HG03457 (cell line): ENCODE results near the gene BEST2.

Experiments
- ATAC-seq: cut with Tn5 transposase; IDR thresholded peaks from one replicate; pipeline ENCODE4 v1.9.1; 2021; ENCODE audit warnings: moderate number of reproducible peaks; ENCODE audit not compliant: unreplicated experiment

Gene BEST2

DNA sequence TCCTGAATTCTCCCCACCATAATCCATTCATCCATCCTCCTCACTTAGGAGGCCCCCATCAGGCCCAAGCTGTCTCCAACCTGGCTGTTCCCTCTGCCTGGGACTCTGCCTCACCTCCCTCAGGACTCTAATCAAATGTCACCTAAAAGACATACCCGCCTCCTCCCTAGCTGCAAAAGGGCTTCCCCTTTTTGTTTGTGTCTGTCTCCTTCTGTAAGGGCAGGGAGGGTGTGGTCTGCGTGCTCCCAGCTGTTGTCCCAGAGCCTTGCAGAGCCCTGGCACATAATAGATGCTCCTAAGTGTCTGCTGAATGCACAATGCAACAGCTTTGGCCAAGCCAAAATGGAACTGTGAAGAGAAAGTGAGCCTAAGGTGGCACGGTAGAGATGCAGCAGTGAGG is 21.5 kb upstream of the BEST2 start:
- ATAC-seq, result no peak

GRCh38 chr19:12731337-12731736 is 20.3 kb upstream of the BEST2 start:
- no peak for ATAC-seq

- ATAC-seq, result no peak
These were observed 18.0 kb upstream of the BEST2 start for GRCh38 chr19:12733369-12734214.

GRCh38 chr19:12736995-12737834 is 14.4 kb upstream of the BEST2 start, which contains the start of gene GET3:
GET3 (plus strand) TSS chr19:12737497; CDS start chr19:12737506, 9 bp downstream.
- ATAC-seq, result peak; percentile 54

DNA sequence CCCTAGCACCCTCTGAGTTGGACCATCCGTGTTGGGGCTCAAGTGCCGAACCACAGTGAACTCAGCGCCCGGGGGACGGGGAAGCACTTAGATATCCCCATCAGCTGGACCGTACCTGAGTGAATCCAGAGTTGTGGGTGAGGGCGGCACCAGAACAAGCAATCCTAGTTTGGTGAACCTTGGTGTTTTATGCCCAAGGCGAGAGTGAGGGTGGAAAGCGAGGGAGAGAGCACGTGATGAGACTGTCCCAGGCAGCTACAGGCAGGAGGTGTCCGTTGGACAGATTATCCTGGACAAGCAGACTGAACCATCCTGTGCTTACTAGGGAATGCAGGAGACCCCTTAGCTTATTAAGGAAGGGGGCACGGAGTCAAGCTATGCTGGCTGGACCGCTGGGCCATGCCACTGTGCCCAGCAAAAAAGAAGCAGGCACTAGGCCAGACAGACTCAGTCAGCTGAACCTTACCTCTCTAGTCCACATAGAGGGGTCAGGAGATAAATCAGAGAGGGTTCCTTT is 13.7 kb upstream of the BEST2 start:
- ATAC-seq, result no peak

DNA sequence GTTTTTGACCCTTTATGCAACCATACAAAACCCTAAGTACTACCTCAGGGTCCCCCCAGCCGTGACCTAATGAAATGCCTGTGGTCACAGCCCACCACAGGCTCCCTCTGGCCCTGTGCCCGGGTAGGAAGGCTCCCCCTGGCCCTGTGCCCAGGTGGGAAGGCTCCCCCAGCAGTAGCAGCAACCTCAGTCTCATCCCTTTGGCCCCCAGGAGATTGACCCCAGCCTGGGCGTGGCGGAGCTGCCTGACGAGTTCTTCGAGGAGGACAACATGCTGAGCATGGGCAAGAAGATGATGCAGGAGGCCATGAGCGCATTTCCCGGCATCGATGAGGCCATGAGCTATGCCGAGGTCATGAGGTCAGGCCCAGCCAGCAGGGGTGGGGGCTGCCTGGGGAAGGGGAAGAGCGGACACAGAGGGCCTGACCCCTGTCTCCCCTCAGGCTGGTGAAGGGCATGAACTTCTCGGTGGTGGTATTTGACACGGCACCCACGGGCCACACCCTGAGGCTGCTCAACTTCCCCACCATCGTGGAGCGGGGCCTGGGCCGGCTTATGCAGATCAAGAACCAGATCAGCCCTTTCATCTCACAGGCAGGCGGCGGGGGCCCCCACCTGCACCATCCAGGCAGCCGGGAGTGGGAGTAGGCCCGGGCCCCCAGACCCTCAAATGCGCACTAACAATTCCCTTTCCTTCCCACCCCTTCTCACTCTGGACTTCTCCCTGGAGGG is 6.3 kb upstream of the BEST2 start:
- ATAC-seq, result no peak

DNA sequence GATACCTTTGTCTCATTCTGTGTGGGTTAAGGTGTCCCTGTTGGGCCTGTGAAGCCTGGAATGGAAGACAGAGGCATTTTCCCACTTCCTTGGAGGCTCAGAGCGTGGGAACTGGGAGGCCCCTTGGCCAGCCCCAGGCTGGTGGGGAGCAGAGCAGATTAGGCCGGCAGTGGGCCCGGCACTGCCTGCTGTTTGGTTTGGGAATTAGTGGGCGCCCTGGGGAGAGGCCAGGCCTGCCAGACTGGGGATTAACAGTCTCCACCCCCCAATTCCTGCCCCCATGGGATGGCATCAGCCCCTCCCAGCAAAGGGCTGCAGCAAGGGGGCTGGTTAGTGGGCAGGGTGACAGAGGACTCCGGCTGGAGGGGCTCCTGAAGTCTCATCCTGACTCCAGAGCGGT is 3.1 kb upstream of the BEST2 start:
- no peak for ATAC-seq

DNA sequence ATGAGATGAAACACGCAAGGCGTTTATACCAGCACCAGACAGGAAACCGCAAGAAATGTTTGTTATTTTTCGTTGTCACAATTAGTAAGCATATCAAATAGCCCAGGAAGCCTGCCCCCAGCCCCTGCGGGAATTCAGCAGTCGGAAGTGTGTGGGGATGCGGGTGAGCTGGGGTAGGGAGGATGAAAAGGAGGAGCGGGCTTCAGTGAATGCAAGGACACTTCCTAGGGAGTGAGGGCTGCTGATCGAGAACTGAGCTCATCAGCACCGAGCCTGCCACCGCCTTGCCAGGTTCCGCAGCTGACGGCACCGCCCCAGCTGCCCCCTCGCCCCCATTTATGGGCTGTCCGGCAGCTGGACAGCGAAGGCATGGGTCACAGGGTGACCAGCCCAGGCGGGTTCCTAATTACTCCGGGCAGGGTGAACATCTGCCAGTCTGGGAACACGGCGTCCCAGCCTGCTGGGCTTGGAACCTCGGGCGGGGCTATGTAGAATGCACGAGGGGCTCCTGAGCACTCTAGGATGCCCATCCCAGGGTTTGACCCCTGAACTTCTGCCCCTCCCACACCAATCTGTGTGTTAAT is 1.6 kb upstream of the BEST2 start:
- no peak for ATAC-seq

- no peak for ATAC-seq
These were observed 740 bp upstream of the BEST2 start for GRCh38 chr19:12750851-12751250.

DNA sequence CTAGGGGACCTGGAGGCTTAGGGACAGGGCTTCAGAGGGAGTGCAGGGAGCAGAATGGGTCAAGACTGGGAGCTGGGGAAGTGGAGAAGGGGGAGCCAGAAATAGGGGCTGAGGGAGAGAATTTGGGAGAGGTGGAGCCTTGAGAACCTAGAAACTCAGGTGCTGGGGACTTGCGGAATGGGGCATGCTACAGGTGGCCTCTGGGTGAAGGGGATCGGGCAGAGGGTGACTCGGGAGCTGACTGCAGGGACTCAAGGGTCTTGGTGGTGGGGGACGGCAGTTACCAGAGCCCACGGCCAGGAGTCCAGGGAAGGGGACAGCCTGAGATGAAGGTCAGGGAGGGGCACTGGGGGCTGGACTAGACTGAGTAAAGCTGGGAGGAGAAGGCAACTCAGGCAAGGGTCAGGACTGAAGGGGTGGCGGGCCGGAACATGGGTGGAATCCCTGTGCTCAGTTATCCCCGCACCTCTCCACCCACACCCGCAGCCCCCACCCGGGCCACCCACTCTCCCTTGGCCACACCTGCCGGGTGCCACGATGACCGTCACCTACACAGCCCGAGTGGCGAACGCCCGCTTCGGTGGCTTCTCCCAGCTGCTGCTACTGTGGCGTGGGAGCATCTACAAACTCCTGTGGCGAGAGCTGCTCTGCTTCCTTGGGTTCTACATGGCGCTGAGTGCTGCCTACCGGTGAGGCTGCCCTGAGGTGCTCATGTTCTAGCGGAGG is 628 bp downstream of the BEST2 start:
- no peak for ATAC-seq

DNA sequence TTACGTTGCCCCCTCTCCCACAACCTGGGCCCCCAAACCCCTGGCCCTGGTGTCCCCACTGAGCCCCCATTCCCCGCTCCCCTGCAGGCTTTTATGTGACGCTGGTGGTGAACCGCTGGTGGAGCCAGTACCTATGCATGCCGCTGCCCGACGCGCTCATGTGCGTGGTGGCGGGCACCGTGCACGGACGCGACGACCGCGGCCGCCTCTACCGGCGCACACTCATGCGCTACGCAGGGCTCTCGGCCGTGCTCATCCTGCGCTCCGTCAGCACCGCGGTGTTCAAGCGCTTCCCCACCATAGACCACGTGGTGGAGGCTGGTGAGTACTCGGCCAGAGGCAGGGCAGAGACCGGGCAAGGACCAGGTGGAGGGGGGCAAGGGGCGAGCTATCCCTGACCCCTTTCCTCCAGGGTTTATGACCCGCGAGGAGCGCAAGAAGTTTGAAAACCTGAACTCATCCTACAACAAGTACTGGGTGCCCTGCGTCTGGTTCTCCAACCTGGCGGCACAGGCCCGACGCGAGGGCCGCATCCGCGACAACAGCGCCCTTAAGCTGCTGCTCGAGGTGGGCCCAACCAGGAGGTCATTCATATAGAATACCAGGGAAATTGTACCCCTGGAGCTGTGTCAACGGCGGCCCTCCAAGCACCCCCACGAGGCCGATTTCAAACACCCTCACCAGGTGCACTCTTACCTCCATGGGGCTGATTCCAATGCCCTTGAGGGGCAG is 3.0 kb downstream of the BEST2 start:
- ATAC-seq, result no peak

- ATAC-seq, result no peak
These were observed 4.7 kb downstream of the BEST2 start for GRCh38 chr19:12756150-12756883.

DNA sequence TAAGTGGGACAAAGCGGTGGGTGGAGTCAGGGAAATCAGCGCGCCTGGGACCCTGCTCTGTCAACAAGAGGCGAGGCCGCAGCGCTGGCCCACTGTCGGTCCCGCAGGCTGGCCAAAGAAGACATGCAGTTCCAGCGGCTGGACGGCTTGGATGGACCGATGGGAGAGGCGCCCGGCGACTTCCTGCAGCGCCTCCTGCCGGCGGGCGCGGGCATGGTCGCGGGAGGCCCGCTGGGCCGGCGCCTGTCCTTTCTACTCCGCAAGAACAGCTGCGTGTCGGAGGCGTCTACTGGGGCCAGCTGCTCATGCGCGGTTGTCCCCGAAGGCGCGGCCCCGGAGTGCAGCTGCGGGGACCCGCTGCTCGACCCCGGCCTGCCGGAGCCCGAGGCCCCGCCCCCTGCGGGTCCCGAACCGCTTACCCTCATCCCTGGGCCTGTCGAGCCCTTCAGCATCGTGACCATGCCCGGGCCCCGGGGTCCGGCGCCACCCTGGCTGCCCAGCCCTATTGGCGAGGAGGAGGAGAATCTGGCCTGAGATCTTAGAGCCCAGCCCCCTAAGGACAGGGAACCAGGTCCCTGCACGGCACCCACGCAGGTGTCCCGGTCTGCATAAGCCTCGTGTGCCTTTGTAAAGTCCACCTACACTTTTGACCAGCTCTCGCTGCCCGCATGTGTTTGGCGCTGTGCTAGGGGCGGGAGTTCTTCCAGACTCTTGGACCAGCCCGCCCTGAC is 6.1 kb downstream of the BEST2 start:
- ATAC-seq, result no peak

- ATAC-seq, result no peak
These were observed 8.1 kb downstream of the BEST2 start for GRCh38 chr19:12759686-12760085.

DNA sequence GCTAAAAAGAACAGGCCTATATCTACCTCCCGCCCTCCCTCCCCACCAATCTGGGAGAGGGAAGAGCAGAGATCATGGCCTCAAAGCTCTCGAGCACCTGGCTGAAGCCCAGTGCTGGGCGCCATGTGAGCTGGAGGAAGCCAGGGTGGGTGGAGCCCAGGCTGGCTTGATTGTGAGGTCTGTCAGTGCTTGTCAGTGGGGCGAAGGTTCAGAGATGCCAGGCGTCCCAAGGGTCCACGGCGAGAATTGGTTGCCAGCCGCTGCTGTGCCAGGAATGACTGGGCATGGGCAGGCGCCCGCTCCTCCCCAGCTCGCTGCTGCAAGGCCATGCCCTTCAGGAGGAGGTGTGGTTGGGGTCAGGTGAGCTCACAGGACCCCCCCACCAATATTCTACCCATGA is 11.5 kb downstream of the BEST2 start:
- no peak for ATAC-seq

GRCh38 chr19:12764698-12765097 is 13.1 kb downstream of the BEST2 start:
- no peak for ATAC-seq

- ATAC-seq, result no peak
These were observed 14.5 kb downstream of the BEST2 start for GRCh38 chr19:12766051-12766521.

DNA sequence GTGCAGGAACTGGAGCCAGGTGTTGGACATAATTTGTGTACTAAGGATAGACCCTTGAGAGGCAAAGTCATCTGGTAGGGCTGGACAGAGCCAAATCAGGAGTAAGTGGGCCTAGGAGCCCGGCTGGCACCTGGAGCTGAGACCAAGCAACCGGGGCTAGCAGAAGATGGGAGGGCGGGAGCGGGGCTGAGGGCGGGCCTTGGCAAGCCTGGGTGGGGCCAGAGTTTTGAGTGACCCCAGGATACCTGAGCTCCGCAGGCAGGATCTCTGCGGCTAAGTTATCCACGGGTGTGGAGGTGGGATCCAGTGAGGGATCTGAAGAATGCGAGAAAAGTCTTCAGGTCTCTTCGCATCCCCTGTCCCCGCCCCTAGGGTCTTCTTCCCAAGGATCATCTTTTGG is 15.6 kb downstream of the BEST2 start:
- ATAC-seq, result no peak
